MG63 (cell line): ENCODE data around the gene OR10H4. TPM values are rescaled to one million over a fixed set of nuclear protein-coding genes. Genes with fewer than 3 reads are reported as not detected.

ENCODE experiments used
- DNase-seq: peaks from one replicate; pipeline ENCODE4 v3.0.0-alpha.2; 2020
- H3K27me3 ChIP-seq: fragments of 250-450 bp; sonication (Bioruptor Pico); 2 replicates; pipeline ENCODE4 v1.5.1; 2020; ENCODE audit warnings: mild to moderate bottlenecking, moderate library complexity
- H3K36me3 ChIP-seq: fragments of 250-450 bp; sonication (Bioruptor Pico); 2 replicates; pipeline ENCODE4 v1.5.1; 2020; ENCODE audit warnings: mild to moderate bottlenecking, moderate library complexity
- H3K4me3 ChIP-seq: fragments of 250-450 bp; sonication (Bioruptor Pico); 2 replicates; pipeline ENCODE4 v1.5.1; 2020; ENCODE audit warnings: mild to moderate bottlenecking, moderate library complexity
- H3K9me3 ChIP-seq: fragments of 250-450 bp; sonication (Bioruptor Pico); 2 replicates; pipeline ENCODE4 v1.5.1; 2020; ENCODE audit warnings: mild to moderate bottlenecking, moderate library complexity
- total RNA-seq: library from RNA; depleted of rRNA; stranded (reverse); fragments of >200 nt; shearing (Covaris generic); gene quantifications from 2 replicates; pipeline ENCODE4 v1.2.3, GENCODE V29; 2014; ENCODE audit warnings: low replicate concordance; rRNA removed

OR10H4 gene
- total RNA-seq, 1 experiment from 2014 or later: not detected

GRCh38 chr19:15986701-15987100 is 37.9 kb downstream of the OR10H4 start:
- Histone ChIP-seq H3K9me3 (peaks cover 10% of the 10 kb centered on the region), H3K36me3 (no peaks in the 10 kb centered on the region), H3K4me3 (no peak overlapping the region), H3K27me3 (peaks cover 16% of the 10 kb centered on the region; the same call in 1 of the 2 replicates)
- DNase-seq: no peak

- Histone ChIP-seq H3K9me3 (peaks cover 5% of the 10 kb centered on the region; the same call in 1 of the 2 replicates), H3K27me3 (peaks cover 14% of the 10 kb centered on the region), H3K36me3 (no peaks in the 10 kb centered on the region), H3K4me3 (no peak overlapping the region)
- no peak for DNase-seq
Observed at GRCh38 chr19:15989889-15990288, 41.1 kb downstream of the OR10H4 start.

DNA sequence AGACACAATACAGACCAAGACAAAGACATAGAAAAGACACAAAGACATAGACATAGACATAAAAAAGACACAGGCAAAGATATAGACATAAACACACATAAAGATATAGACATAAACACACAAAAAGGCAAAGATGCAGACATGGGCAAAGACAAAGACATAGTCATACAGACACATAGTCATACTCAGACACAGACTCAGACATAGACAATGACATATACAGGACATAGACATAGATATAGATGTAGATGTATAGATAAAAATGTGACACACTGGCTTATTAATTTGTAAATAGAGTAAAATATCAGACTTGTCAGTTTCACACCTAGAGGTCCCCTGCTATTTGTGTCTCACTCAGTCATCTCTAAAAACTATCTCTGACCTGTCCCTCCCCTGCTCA is 42.8 kb downstream of the OR10H4 start:
- Histone ChIP-seq H3K36me3 (no peaks in the 10 kb centered on the region), H3K9me3 (peaks cover 11% of the 10 kb centered on the region), H3K4me3 (no peak overlapping the region), H3K27me3 (peaks cover 10% of the 10 kb centered on the region)
- DNase-seq: no peak

DNA sequence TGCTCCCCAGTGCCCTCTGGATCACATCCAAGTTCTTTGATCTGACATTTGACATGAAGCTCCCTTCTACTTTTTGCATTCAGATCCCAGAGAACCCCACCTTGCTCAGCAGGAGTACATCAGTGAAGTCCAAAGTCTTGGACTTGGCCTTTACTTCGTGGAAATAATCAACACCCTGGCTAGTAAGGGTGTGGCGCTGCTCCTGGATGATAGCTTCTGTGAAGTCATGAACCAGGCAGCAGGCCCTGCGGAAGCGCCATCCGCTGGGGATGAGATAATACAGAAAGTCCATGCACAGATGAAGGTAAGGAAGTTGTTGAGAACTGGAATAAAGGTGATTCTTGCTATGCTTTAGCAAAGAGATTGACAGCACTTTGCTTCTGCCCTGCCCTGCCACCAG is 43.2 kb downstream of the OR10H4 start:
- H3K4me3 ChIP-seq: no peak overlapping the region
- peaks cover 11% of the 10 kb centered on the region for H3K9me3 ChIP-seq
- H3K36me3 ChIP-seq: no peaks in the 10 kb centered on the region
- H3K27me3 ChIP-seq: peaks cover 6% of the 10 kb centered on the region
- no peak for DNase-seq

- no peak for DNase-seq
- Histone ChIP-seq H3K9me3 (peaks cover 11% of the 10 kb centered on the region), H3K36me3 (no peaks in the 10 kb centered on the region), H3K27me3 (peaks cover 2% of the 10 kb centered on the region; the same call in 1 of the 2 replicates), H3K4me3 (no peak overlapping the region)
Observed at GRCh38 chr19:15995536-15995935, 46.7 kb downstream of the OR10H4 start.

DNA sequence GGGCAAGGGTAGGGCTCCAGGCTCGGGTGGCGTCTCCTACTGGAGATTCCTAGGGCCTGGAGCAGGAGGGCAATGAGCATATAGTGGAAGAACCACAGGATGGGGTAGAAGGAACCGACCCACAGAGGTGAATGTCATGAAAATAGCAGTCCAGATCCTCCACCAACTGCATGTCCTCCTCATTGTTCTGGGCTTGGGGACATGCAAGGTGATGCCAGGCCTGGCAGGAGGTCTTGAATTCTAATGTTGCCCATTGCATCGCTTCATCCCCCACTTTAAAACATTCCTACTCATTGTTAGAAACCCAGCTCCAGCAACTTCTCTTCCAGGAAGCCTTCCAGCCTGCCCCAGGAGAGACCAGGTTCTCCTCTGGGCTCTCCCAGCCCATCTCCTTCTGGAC is 49.4 kb downstream of the OR10H4 start:
- DNase-seq: no peak
- peaks cover 9% of the 10 kb centered on the region for H3K9me3 ChIP-seq
- H3K27me3 ChIP-seq: peaks cover 2% of the 10 kb centered on the region; the same call in 1 of the 2 replicates
- no peak overlapping the region for H3K4me3 ChIP-seq
- H3K36me3 ChIP-seq: no peaks in the 10 kb centered on the region

Other genes with a start within 250 kb of the OR10H4 start
- gene OR10H2, start 221.0 kb upstream of the OR10H4 start, total RNA-seq: not detected in 2 replicates
- not detected in 2 replicates for gene OR10H3, start 211.0 kb upstream of the OR10H4 start, total RNA-seq
- not detected in 2 replicates for gene OR10H5, start 161.3 kb upstream of the OR10H4 start, total RNA-seq
- not detected in 2 replicates for gene OR10H1, start 133.3 kb upstream of the OR10H4 start, total RNA-seq
- gene CYP4F2, start 50.9 kb upstream of the OR10H4 start, total RNA-seq: not detected in 2 replicates
- not detected in 2 replicates for gene CYP4F11, start 14.5 kb upstream of the OR10H4 start, total RNA-seq
- gene TPM4, start 127.5 kb downstream of the OR10H4 start, total RNA-seq: 1,104 and 1,574 TPM in 2 replicates
- 134 and 149 TPM in 2 replicates for gene RAB8A, start 162.9 kb downstream of the OR10H4 start, total RNA-seq
- not detected in 2 replicates for gene HSH2D, start 194.7 kb downstream of the OR10H4 start, total RNA-seq
- not detected in 2 replicates for gene CIB3, start 224.5 kb downstream of the OR10H4 start, total RNA-seq
- gene FAM32A, start 236.4 kb downstream of the OR10H4 start, total RNA-seq: 128 and 150 TPM in 2 replicates
- gene AP1M1, start 248.9 kb downstream of the OR10H4 start, total RNA-seq: 85.6 and 135 TPM in 2 replicates